Common myeloid progenitor, CD34-positive (primary cell): Measurements from ENCODE around the gene TBC1D20.
A peak's percentile ranks its signal among the peaks of the same experiment; 100 is the strongest.

Experiments
- CTCF ChIA-PET: fragments of 350-600 bp; sonication (Branson Sonifier 250); formaldehyde crosslinking; loops from one replicate; lab custom pipeline; 2021; ENCODE audit warnings: antibody characterized with exemption; lab: Charles Lee
- POLR2A ChIA-PET: fragments of 350-600 bp; sonication (Branson Sonifier 250); formaldehyde crosslinking; loops from one replicate; lab custom pipeline; 2021; ENCODE audit warnings: antibody characterized with exemption; lab: Charles Lee
- DNase-seq, 3 donors: peaks; one replicate each; pipeline versions ENCODE4 v3.0.0 to v3.0.0-alpha.2; 2013
- H3K27ac ChIP-seq, 2 experiments: 1 replicate in 1 of 2; 2 replicates in 1 of 2; pipeline ENCODE4 v1.7.0; 2013; ENCODE audit warnings: inconsistent platforms in 2 of 2, low read length in 2 of 2, mild to moderate bottlenecking in 2 of 2, low read depth in 1 of 2, moderate library complexity in 1 of 2; ENCODE audit not compliant: severe bottlenecking in 2 of 2, insufficient read depth in 1 of 2, poor library complexity in 1 of 2
- H3K27me3 ChIP-seq, 5 experiments: replicated peaks in 2 of 5; 1 replicate in 3 of 5; 2 replicates in 2 of 5; pipeline versions ENCODE4 v1.6.1 to v1.7.0; 2013; ENCODE audit warnings: low read length in 4 of 5, mild to moderate bottlenecking in 2 of 5, moderate library complexity in 2 of 5, inconsistent platforms in 1 of 5; ENCODE audit not compliant: insufficient read depth in 5 of 5, control insufficient read depth in 4 of 5
- H3K36me3 ChIP-seq, 4 experiments: 1 replicate in 2 of 4; 2 replicates in 2 of 4; pipeline versions ENCODE4 v1.6.1 to v1.7.0; 2013; ENCODE audit warnings: low read length in 3 of 4, control low read depth in 1 of 4, mild to moderate bottlenecking in 1 of 4; ENCODE audit not compliant: control insufficient read depth in 4 of 4, insufficient read depth in 4 of 4
- H3K4me1 ChIP-seq, 4 experiments: 1 replicate in 3 of 4; 2 replicates in 1 of 4; pipeline versions ENCODE4 v1.6.1 to v1.7.1; 2013; ENCODE audit warnings: low read length in 3 of 4, mild to moderate bottlenecking in 3 of 4, control low read depth in 1 of 4, inconsistent platforms in 1 of 4, moderate library complexity in 1 of 4; ENCODE audit not compliant: control insufficient read depth in 4 of 4, insufficient read depth in 4 of 4; ENCODE audit errors: control extremely low read depth in 1 of 4
- H3K4me3 ChIP-seq, 7 experiments: 1 replicate in 4 of 7; 2 replicates in 3 of 7; pipeline versions ENCODE4 v1.5.1 to v1.7.0; 2013; ENCODE audit warnings: mild to moderate bottlenecking in 7 of 7, low read length in 6 of 7, moderate library complexity in 6 of 7, inconsistent platforms in 2 of 7, low read depth in 2 of 7, control low read depth in 1 of 7; ENCODE audit not compliant: insufficient read depth in 4 of 7, control insufficient read depth in 1 of 7; ENCODE audit errors: extremely low read depth in 1 of 7
- H3K9me3 ChIP-seq, 5 experiments: 1 replicate in 4 of 5; 2 replicates in 1 of 5; pipeline versions ENCODE4 v1.6.1 to v1.7.1; 2013; ENCODE audit warnings: low read length in 4 of 5, mild to moderate bottlenecking in 2 of 5, inconsistent platforms in 1 of 5, low read depth in 1 of 5, moderate library complexity in 1 of 5; ENCODE audit not compliant: control insufficient read depth in 4 of 5, insufficient read depth in 2 of 5; ENCODE audit errors: control extremely low read depth in 1 of 5
- WGBS: methylation state at CpG from one replicate; pipeline ENCODE4 v1.1.5; 2013; ENCODE audit not compliant: insufficient coverage; 5-methylcytosine and 5-hydroxymethylcytosine counted together

The TBC1D20 gene

GRCh38 chr20:440148-440547 lies 22.2 kb downstream of the TBC1D20 start:
- H3K27ac ChIP-seq = no peak overlapping the region
- WGBS = 98% methylated on average over 6 of the region's 7 CpGs
- H3K36me3 ChIP-seq = peaks cover 30 to 81% (median 57%) of the 10 kb centered on the region in 4 experiments

GRCh38 chr20:438571-439469 lies 23.5 kb downstream of the TBC1D20 start:
- WGBS = 24% methylated on average over 15 of the region's 18 CpGs
- peaks cover 25 to 74% (median 53%) of the 10 kb centered on the region in 4 experiments for H3K36me3 ChIP-seq
- ChIA-PET POLR2A (no interaction called here), CTCF (interaction anchor here (0.9 to 2.6 kb wide), 10 partner anchors 9 to 83 kb away, joined by 3 to 9 read pairs (median 4); no protein-coding TSS in a partner anchor)
- H3K4me1 ChIP-seq = peaks cover 14 to 37% (median 31%) of the 10 kb centered on the region in 4 experiments
- no peaks in the 10 kb centered on the region for H3K27me3 ChIP-seq
- no peak overlapping the region for H3K27ac ChIP-seq
- DNase-seq = peak; percentile 82 to 91 (median 89)
- no peaks in the 10 kb centered on the region for H3K9me3 ChIP-seq
- H3K4me3 ChIP-seq = peak overlapping the region in 6 of 7 experiments; percentile 5 to 55 (median 44)

More at GRCh38 chr20:440148-440547, 22.2 kb downstream of the TBC1D20 start:
- CTCF ChIA-PET = interaction anchor here (0.6 to 1.5 kb wide), 2 partner anchors 10 to 37 kb away, joined by 3 to 7 read pairs; no protein-coding TSS in a partner anchor
- peaks cover 14 to 37% (median 31%) of the 10 kb centered on the region in 4 experiments for H3K4me1 ChIP-seq
- no peaks in the 10 kb centered on the region for H3K9me3 ChIP-seq
- POLR2A ChIA-PET = no interaction called here
- no peaks in the 10 kb centered on the region for H3K27me3 ChIP-seq
- no peak overlapping the region for H3K4me3 ChIP-seq
- no peak for DNase-seq

GRCh38 chr20:437787-438486 lies 24.4 kb downstream of the TBC1D20 start:
- ChIA-PET POLR2A (no interaction called here), CTCF (interaction anchor here (0.8 to 2.6 kb wide), 12 partner anchors 8 to 83 kb away, joined by 3 to 9 read pairs (median 4); no protein-coding TSS in a partner anchor)
- no peaks in the 10 kb centered on the region for H3K27me3 ChIP-seq
- peak overlapping the region in 4 of 7 experiments; percentile 25 to 46 (median 35) for H3K4me3 ChIP-seq
- peaks cover 14 to 39% (median 35%) of the 10 kb centered on the region in 4 experiments for H3K4me1 ChIP-seq
- DNase-seq = peak; percentile 25 to 82 (median 78)
- peak overlapping the region in 1 of 2 experiments; percentile 14 for H3K27ac ChIP-seq
- 33% methylated on average over 5 of the region's 6 CpGs for WGBS
- H3K36me3 ChIP-seq = peaks cover 21 to 73% (median 49%) of the 10 kb centered on the region in 4 experiments
- no peaks in the 10 kb centered on the region for H3K9me3 ChIP-seq

- no peak overlapping the region for H3K4me3 ChIP-seq
- H3K36me3 ChIP-seq = peaks cover 20 to 74% (median 50%) of the 10 kb centered on the region in 4 experiments
- 100% methylated on average over 3 of the region's 5 CpGs for WGBS
- no peaks in the 10 kb centered on the region for H3K27me3 ChIP-seq
- no peak overlapping the region for H3K27ac ChIP-seq
- H3K9me3 ChIP-seq = no peaks in the 10 kb centered on the region
- no peak for DNase-seq
- POLR2A ChIA-PET = no interaction called here
- H3K4me1 ChIP-seq = peaks cover 14 to 39% (median 35%) of the 10 kb centered on the region in 4 experiments
- CTCF ChIA-PET = interaction anchor here (2.5 kb wide), 1 partner anchor 81 kb away, joined by 9 read pairs; no protein-coding TSS in a partner anchor
Observed at GRCh38 chr20:436476-436875, 25.9 kb downstream of the TBC1D20 start.

- no peak overlapping the region for H3K4me3 ChIP-seq
- H3K9me3 ChIP-seq = no peaks in the 10 kb centered on the region
- WGBS = 94% methylated on average over 7 of the region's 7 CpGs
- DNase-seq = no peak
- ChIA-PET CTCF (interaction anchor here (1.2 to 1.6 kb wide), 2 partner anchors 10 to 81 kb away, joined by 3 to 10 read pairs; no protein-coding TSS in a partner anchor), POLR2A (no interaction called here)
- no peak overlapping the region for H3K27ac ChIP-seq
- H3K36me3 ChIP-seq = peaks cover 15 to 75% (median 49%) of the 10 kb centered on the region in 4 experiments
- peaks cover 14 to 39% (median 35%) of the 10 kb centered on the region in 4 experiments for H3K4me1 ChIP-seq
- H3K27me3 ChIP-seq = no peaks in the 10 kb centered on the region
Observed at GRCh38 chr20:435558-435957, 26.8 kb downstream of the TBC1D20 start.

GRCh38 chr20:434661-435419 lies 27.5 kb downstream of the TBC1D20 start:
- peaks cover 12 to 34% (median 32%) of the 10 kb centered on the region in 4 experiments for H3K4me1 ChIP-seq
- CTCF ChIA-PET = interaction anchor here (0.9 to 1.6 kb wide), 3 partner anchors 11 to 80 kb away, joined by 3 to 10 read pairs (median 4); no protein-coding TSS in a partner anchor
- H3K36me3 ChIP-seq = peaks cover 13 to 75% (median 51%) of the 10 kb centered on the region in 4 experiments
- no peak overlapping the region for H3K27ac ChIP-seq
- no peak overlapping the region for H3K4me3 ChIP-seq
- no peaks in the 10 kb centered on the region for H3K27me3 ChIP-seq
- H3K9me3 ChIP-seq = no peaks in the 10 kb centered on the region
- POLR2A ChIA-PET = no interaction called here
- WGBS = 94% methylated on average over 11 of the region's 16 CpGs
- DNase-seq = no peak
